Kidney (tissue), 14 donors: Measurements from ENCODE around the gene NDUFC1. TPM values are rescaled to one million over a fixed set of nuclear protein-coding genes. Genes with fewer than 3 reads are reported as not detected.

Experiments used
- DNase-seq, 5 donors: peaks; one replicate each; pipeline ENCODE4 v3.0.0-alpha.2; 2013 to 2020
- FAIRE-seq: peaks from 2 replicates; lab custom pipeline; 2012; peaks lifted over from hg19 to GRCh38; lab: Jason Lieb, UNC
- H3K27ac ChIP-seq, 2 donors: one replicate each; pipeline ENCODE4 v1.7.0; 2013; ENCODE audit warnings: low read depth in 2 of 2, low read length in 2 of 2, inconsistent platforms in 1 of 2
- H3K27me3 ChIP-seq: one replicate; pipeline ENCODE4 v1.7.1; 2013; ENCODE audit warnings: low read length, inconsistent platforms; ENCODE audit not compliant: control insufficient read depth, insufficient read depth
- H3K36me3 ChIP-seq, 3 donors: one replicate each; pipeline versions ENCODE4 v1.7.0 to v1.7.1; 2013; ENCODE audit warnings: low read length in 3 of 3, control low read depth in 1 of 3, inconsistent platforms in 1 of 3; ENCODE audit not compliant: insufficient read depth in 3 of 3, control insufficient read depth in 2 of 3
- H3K4me1 ChIP-seq, 3 donors: one replicate each; pipeline versions ENCODE4 v1.7.0 to v1.7.1; 2013; ENCODE audit warnings: low read length in 3 of 3, inconsistent platforms in 1 of 3, low read depth in 1 of 3; ENCODE audit not compliant: control insufficient read depth in 2 of 3, insufficient read depth in 2 of 3
- H3K4me3 ChIP-seq, 3 donors: one replicate each; pipeline versions ENCODE4 v1.7.0 to v1.8.1; 2013; ENCODE audit warnings: low read length in 3 of 3, control low read depth in 1 of 3, inconsistent platforms in 1 of 3
- H3K9ac ChIP-seq, 3 donors: one replicate each; pipeline versions ENCODE4 v1.7.0 to v1.7.1; 2013; ENCODE audit warnings: low read length in 3 of 3, control low read depth in 1 of 3, inconsistent platforms in 1 of 3
- H3K9me3 ChIP-seq, 3 donors: one replicate each; pipeline versions ENCODE4 v1.7.0 to v1.7.1; 2013; ENCODE audit warnings: low read length in 3 of 3, control low read depth in 1 of 3, inconsistent platforms in 1 of 3; ENCODE audit not compliant: control insufficient read depth in 2 of 3, insufficient read depth in 1 of 3
- intact Hi-C: fragments of 100-400 bp; cut with DNase I; formaldehyde crosslinking; loops from one replicate; pipeline ENCODE4 v1.11.1; 2022
- polyA plus RNA-seq: library from polyadenylated mRNA; stranded (reverse); fragments of 350-450 nt; fragmentation: Illumina TruSeq; extraction: RNeasy Lipid Tissue Mini Kit (QIAGEN cat#74804); gene quantifications from one replicate; pipeline ENCODE4 v1.2.3, GENCODE V29; 2014; ENCODE audit warnings: low read depth, low replicate concordance; ENCODE audit not compliant: insufficient read depth
- total RNA-seq: library from RNA; stranded (reverse); fragmentation: NEBNext Ultra II Directional; extraction: Animal tissue kit (Norgen Biotek cat#: 25700); gene quantifications from one replicate; pipeline ENCODE4 v1.2.1, GENCODE V29; 2021
- TF ChIP-seq, protein P1 (sequence below): IDR thresholded peaks from 3 replicates; pipeline ENCODE4 v1.5.1; 2012; ENCODE audit warnings: mild to moderate bottlenecking, moderate library complexity, borderline replicate concordance; ENCODE audit not compliant: insufficient read depth; ENCODE audit errors: extremely low read depth
- donor health status: control.
- donor health status: control.
- donor health status: control.
- donor health status: control.
- donor health status: control.
- donor health status: DM: yes; HTN: yes; CAD: no.
- donor health status: Normal renal cell carcinoma (clear cell type).

The NDUFC1 gene
- total and polyA plus RNA-seq, 2 donors from 2014 or later: 75.9 to 378 TPM

DNA sequence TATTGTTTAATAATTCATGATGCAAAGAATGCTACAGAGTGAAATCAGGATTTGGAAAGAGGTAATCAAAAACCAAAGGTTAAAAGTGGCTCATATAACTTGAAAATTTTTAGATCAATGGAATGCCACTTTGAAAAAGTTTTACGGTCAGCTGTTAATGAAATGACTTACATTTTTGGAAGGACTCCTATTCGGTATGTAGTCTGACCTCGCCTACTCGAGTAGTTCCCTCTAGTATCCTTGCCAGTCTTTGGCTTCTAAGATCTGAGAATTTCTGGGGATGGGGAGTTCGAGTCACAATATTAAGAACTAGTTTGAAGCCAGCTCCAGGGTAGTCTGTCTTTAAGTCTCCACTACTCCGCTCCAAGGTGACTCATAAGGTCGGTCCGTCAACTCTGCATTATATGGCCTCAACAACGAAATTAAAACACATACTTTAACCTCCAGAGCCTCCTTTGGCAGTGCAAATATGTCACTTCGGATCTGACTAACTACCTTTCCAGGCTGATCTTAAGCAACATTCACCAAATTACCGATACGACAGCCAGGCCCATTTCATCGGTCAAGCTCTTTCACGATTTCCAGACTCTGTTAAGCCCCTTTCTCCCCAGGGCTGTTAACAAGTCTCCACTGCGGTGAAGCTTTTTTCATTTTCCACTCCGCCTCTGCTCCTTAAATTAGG is 1.7 kb downstream of the NDUFC1 start:
- DNase-seq (peak in 1 of 5 donors; percentile 61), FAIRE-seq (no peak)
- H3K9me3 ChIP-seq: no peaks in the 10 kb centered on the region
- H3K4me1 ChIP-seq: peaks cover 0 to 6% (median 0%) of the 10 kb centered on the region in 3 donors
- H3K27me3 ChIP-seq: no peaks in the 10 kb centered on the region
- peak overlapping the region; percentile 55 to 98 (median 97) for H3K9ac ChIP-seq
- H3K36me3 ChIP-seq: no peaks in the 10 kb centered on the region
- TF ChIP-seq, protein P1, sequence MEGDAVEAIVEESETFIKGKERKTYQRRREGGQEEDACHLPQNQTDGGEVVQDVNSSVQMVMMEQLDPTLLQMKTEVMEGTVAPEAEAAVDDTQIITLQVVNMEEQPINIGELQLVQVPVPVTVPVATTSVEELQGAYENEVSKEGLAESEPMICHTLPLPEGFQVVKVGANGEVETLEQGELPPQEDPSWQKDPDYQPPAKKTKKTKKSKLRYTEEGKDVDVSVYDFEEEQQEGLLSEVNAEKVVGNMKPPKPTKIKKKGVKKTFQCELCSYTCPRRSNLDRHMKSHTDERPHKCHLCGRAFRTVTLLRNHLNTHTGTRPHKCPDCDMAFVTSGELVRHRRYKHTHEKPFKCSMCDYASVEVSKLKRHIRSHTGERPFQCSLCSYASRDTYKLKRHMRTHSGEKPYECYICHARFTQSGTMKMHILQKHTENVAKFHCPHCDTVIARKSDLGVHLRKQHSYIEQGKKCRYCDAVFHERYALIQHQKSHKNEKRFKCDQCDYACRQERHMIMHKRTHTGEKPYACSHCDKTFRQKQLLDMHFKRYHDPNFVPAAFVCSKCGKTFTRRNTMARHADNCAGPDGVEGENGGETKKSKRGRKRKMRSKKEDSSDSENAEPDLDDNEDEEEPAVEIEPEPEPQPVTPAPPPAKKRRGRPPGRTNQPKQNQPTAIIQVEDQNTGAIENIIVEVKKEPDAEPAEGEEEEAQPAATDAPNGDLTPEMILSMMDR: no peak
- peak overlapping the region; percentile 77 to 98 (median 88) for H3K4me3 ChIP-seq
- intact Hi-C loops: no loop called here
- peak overlapping the region; percentile 82 to 95 for H3K27ac ChIP-seq

DNA sequence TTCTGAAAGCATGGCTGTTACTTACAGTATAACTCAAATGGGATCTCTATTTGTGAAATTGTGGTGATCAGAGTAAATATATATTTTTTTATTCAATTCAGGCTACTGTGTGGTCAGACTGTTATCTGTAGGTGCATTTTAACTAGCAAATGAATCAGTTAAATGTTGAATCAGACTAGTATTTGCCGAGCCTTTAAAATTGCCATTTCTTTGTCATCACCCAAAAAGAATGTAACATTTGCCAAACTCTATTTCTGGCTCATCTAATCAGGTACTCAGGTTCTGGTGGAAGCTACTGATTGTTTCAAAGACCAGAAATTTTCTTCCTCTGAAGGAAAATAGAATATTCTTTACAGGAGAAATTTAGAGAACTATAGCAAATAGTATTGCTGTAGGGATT is 2.7 kb downstream of the NDUFC1 start:
- H3K4me1 ChIP-seq: peaks cover 0 to 6% (median 3%) of the 10 kb centered on the region in 3 donors
- no peaks in the 10 kb centered on the region for H3K36me3 ChIP-seq
- H3K4me3 ChIP-seq: peak overlapping the region in 2 of 3 donors; percentile 14 to 88
- TF ChIP-seq, protein P1: no peak
- no peak overlapping the region for H3K27ac ChIP-seq
- intact Hi-C loops: loop anchor here (10.0 kb wide), 1 partner anchor 205 kb away; no protein-coding TSS in a partner anchor
- H3K27me3 ChIP-seq: no peaks in the 10 kb centered on the region
- H3K9ac ChIP-seq: peak overlapping the region in 1 of 3 donors; percentile 98
- H3K9me3 ChIP-seq: no peaks in the 10 kb centered on the region
- FAIRE-seq (no peak), DNase-seq (no peak)

DNA sequence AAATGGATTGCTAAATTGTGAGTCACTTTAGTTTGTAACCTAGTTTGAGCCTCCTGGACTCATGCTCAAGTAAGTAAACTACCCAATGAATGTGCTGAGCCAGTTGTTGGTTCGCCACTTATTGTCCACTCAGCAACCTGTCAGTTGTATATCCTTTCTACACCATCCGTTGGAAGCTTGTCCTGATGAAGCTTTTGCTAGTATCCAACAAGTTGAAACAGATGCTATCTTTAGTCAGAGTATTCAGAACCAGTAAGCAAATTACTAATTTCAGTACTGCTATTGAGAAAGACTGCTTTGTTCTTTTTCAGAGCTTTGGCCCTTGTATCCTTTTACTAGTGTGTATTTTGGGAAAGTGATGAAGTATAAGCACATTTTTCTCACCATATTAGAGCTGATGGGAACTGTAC is 5.3 kb downstream of the NDUFC1 start:
- TF ChIP-seq, protein P1: no peak
- FAIRE-seq (no peak), DNase-seq (no peak)
- H3K9me3 ChIP-seq: no peaks in the 10 kb centered on the region
- H3K27me3 ChIP-seq: no peaks in the 10 kb centered on the region
- no peak overlapping the region for H3K27ac ChIP-seq
- no peak overlapping the region for H3K9ac ChIP-seq
- peaks cover 3 to 5% (median 4%) of the 10 kb centered on the region in 3 donors for H3K36me3 ChIP-seq
- H3K4me3 ChIP-seq: no peak overlapping the region
- intact Hi-C loops: loop anchor here (10.0 kb wide), 1 partner anchor 202 kb away; no protein-coding TSS in a partner anchor
- peaks cover 0 to 3% (median 0%) of the 10 kb centered on the region in 3 donors for H3K4me1 ChIP-seq
